Measurements from ENCODE around the gene PCDHA6. TPM values are rescaled to one million over a fixed set of nuclear protein-coding genes. Genes with fewer than 3 reads are reported as not detected.
"Not testable (repeated sequence)": the region's sequence is repeated elsewhere in the genome, so short reads cannot be mapped to it uniquely, and the experiment has no call there.

PCDHA6 gene
- total RNA-seq, 1 donor = 1.1 TPM

- no peak overlapping the region for H2AFZ ChIP-seq (ENCODE audit: low read length)
- no peaks in the 10 kb centered on the region for H3K36me3 ChIP-seq (ENCODE audit: insufficient read depth, low read length)
- no peak for DNase-seq (ENCODE audit: insufficient read length, low spot score, missing footprints)
- no peaks in the 10 kb centered on the region for H3K9me3 ChIP-seq (ENCODE audit: low read depth, low read length)
- no peaks in the 10 kb centered on the region for H3K4me1 ChIP-seq (ENCODE audit: insufficient read depth, low read length)
- no peaks in the 10 kb centered on the region for H3K27me3 ChIP-seq (ENCODE audit: insufficient read depth, low read length)
- no peak overlapping the region for H3K4me3 ChIP-seq (ENCODE audit: insufficient read depth, low read length)
- no peaks in the 10 kb centered on the region for H4K20me1 ChIP-seq (ENCODE audit: insufficient read depth, low read length)
- no peaks in the 10 kb centered on the region for H3K79me2 ChIP-seq (ENCODE audit: insufficient read depth, low read length)
- no peak overlapping the region for H3K27ac ChIP-seq (ENCODE audit: low read depth, low read length)
- TF ChIP-seq, protein P1, sequence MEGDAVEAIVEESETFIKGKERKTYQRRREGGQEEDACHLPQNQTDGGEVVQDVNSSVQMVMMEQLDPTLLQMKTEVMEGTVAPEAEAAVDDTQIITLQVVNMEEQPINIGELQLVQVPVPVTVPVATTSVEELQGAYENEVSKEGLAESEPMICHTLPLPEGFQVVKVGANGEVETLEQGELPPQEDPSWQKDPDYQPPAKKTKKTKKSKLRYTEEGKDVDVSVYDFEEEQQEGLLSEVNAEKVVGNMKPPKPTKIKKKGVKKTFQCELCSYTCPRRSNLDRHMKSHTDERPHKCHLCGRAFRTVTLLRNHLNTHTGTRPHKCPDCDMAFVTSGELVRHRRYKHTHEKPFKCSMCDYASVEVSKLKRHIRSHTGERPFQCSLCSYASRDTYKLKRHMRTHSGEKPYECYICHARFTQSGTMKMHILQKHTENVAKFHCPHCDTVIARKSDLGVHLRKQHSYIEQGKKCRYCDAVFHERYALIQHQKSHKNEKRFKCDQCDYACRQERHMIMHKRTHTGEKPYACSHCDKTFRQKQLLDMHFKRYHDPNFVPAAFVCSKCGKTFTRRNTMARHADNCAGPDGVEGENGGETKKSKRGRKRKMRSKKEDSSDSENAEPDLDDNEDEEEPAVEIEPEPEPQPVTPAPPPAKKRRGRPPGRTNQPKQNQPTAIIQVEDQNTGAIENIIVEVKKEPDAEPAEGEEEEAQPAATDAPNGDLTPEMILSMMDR (IDR thresholded peaks at IDR 0.05; ENCODE audit: extremely low read depth, low read depth, low read length) = no peak
- H3K4me2 ChIP-seq (ENCODE audit: insufficient read depth, low read length) = no peak overlapping the region
Measured at GRCh38 chr5:140870221-140871201, 42.8 kb downstream of the PCDHA6 start.

DNA sequence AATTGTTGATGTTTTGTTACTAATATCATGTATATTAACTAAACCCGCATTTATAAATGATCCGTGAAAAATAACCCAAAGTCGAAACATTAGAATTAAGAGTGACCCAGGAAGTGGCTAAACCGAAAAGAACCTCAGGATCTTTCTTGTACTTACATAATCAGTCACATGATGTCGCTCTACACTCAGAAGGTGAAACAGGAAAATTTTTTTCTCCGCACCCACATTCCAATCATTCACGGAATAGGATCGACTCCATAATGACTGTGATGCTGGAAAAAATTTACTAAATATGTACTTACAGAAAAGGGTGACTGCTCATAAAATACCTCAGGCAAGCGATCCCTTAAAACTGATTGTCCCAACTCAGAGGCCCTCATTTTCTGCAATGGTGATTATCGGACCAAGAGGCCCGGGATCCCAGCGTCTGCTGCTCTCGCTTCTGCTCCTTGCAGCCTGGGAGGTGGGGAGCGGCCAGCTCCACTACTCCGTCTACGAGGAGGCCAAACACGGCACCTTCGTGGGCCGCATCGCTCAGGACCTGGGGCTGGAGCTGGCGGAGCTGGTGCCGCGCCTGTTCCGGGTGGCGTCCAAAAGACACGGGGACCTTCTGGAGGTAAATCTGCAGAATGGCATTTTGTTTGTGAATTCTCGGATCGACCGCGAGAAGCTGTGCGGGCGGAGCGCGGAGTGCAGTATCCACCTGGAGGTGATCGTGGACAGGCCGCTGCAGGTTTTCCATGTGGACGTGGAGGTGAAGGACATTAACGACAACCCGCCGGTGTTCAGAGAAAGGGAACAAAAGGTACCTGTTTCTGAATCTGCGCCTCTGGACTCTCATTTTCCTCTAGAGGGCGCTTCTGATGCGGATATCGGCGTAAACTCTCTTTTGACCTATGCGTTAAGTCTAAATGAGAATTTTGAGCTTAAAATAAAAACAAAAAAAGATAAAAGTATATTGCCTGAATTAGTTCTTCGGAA lies 47.6 kb downstream of the PCDHA6 start, which contains the start of gene PCDHA12:
TSS of gene PCDHA12 (plus strand) at position 224 of the 981 bp plus-strand sequence. CDS start at position 389, 165 bp downstream.
- Histone ChIP-seq H3K4me2 (ENCODE audit: insufficient read depth, low read length) (no peak within 1 kb of the TSS), H3K4me1 (ENCODE audit: insufficient read depth, low read length) (no peaks in the 10 kb centered on the region), H3K27ac (ENCODE audit: low read depth, low read length) (no peak within 1 kb of the TSS), H3K27me3 (ENCODE audit: insufficient read depth, low read length) (no peaks in the 10 kb centered on the region), H3K36me3 (ENCODE audit: insufficient read depth, low read length) (no peaks in the 10 kb centered on the region), H2AFZ (ENCODE audit: low read length) (no peak within 1 kb of the TSS), H3K9me3 (ENCODE audit: low read depth, low read length) (peaks cover 2% of the 10 kb centered on the region), H4K20me1 (ENCODE audit: insufficient read depth, low read length) (no peaks in the 10 kb centered on the region), H3K4me3 (ENCODE audit: insufficient read depth, low read length) (no peak within 1 kb of the TSS), H3K79me2 (ENCODE audit: insufficient read depth, low read length) (no peaks in the 10 kb centered on the region)
- DNase-seq (ENCODE audit: insufficient read length, low spot score, missing footprints) = no peak
- TF ChIP-seq, protein P1 (IDR thresholded peaks at IDR 0.05; ENCODE audit: extremely low read depth, low read depth, low read length) = no peak

DNA sequence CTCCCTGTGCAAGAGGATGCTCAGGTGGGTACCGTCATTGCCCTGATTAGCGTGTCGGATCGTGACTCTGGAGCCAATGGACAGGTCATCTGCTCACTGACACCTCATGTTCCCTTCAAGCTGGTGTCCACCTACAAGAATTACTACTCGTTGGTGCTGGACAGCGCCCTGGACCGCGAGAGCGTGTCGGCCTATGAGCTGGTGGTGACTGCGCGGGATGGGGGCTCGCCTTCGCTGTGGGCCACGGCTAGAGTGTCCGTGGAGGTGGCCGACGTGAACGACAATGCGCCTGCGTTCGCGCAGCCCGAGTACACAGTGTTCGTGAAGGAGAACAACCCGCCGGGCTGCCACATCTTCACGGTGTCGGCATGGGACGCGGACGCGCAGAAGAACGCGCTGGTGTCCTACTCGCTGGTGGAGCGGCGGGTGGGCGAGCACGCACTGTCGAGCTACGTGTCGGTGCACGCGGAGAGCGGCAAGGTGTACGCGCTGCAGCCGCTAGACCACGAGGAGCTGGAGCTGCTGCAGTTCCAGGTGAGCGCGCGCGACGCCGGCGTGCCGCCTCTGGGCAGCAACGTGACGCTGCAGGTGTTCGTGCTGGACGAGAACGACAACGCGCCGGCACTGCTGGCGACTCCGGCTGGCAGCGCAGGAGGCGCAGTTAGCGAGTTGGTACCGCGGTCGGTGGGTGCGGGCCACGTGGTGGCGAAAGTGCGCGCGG lies 48.9 kb downstream of the PCDHA6 start:
- not testable (repeated sequence) for H3K4me2 ChIP-seq (ENCODE audit: insufficient read depth, low read length); H3K4me3 ChIP-seq (ENCODE audit: insufficient read depth, low read length); H3K36me3 ChIP-seq (ENCODE audit: insufficient read depth, low read length); H3K79me2 ChIP-seq (ENCODE audit: insufficient read depth, low read length); H3K27ac ChIP-seq (ENCODE audit: low read depth, low read length); H2AFZ ChIP-seq (ENCODE audit: low read length); H3K9me3 ChIP-seq (ENCODE audit: low read depth, low read length); H3K27me3 ChIP-seq (ENCODE audit: insufficient read depth, low read length); H3K4me1 ChIP-seq (ENCODE audit: insufficient read depth, low read length); DNase-seq (ENCODE audit: insufficient read length, low spot score, missing footprints); H4K20me1 ChIP-seq (ENCODE audit: insufficient read depth, low read length)

- Histone ChIP-seq H3K9me3 (ENCODE audit: low read depth, low read length) (peaks cover 2% of the 10 kb centered on the region), H2AFZ (ENCODE audit: low read length) (no peak overlapping the region), H3K79me2 (ENCODE audit: insufficient read depth, low read length) (no peaks in the 10 kb centered on the region), H3K36me3 (ENCODE audit: insufficient read depth, low read length) (no peaks in the 10 kb centered on the region), H3K4me2 (ENCODE audit: insufficient read depth, low read length) (no peak overlapping the region), H3K27ac (ENCODE audit: low read depth, low read length) (no peak overlapping the region), H4K20me1 (ENCODE audit: insufficient read depth, low read length) (no peaks in the 10 kb centered on the region), H3K4me3 (ENCODE audit: insufficient read depth, low read length) (no peak overlapping the region), H3K4me1 (ENCODE audit: insufficient read depth, low read length) (no peaks in the 10 kb centered on the region), H3K27me3 (ENCODE audit: insufficient read depth, low read length) (no peaks in the 10 kb centered on the region)
- no peak for DNase-seq (ENCODE audit: insufficient read length, low spot score, missing footprints)
- TF ChIP-seq, protein P1 (IDR thresholded peaks at IDR 0.05; ENCODE audit: extremely low read depth, low read depth, low read length) = no peak
Measured at GRCh38 chr5:140877262-140877581, 49.5 kb downstream of the PCDHA6 start.
